AG04449 (cell line): ENCODE data around the gene CCDC34.
A peak's percentile ranks its signal among the peaks of the same experiment; 100 is the strongest.

Experiments
- CTCF ChIA-PET: fragments of 350-600 bp; formaldehyde crosslinking; extraction: SDS; loops from one replicate; lab custom pipeline; 2021; ENCODE audit warnings: antibody characterized with exemption; lab: Yijun Ruan, JAX
- POLR2A ChIA-PET: fragments of 400-600, 350-600 bp; formaldehyde crosslinking; extraction: SDS; loops from one replicate; lab custom pipeline; 2020; ENCODE audit warnings: antibody characterized with exemption, inconsistent platforms; lab: Yijun Ruan, JAX
- DNase-seq: peaks from one replicate; pipeline ENCODE4 v3.0.0-alpha.2; 2010; ENCODE audit warnings: low read depth, low spot score
- H3K4me3 ChIP-seq: 2 replicates; pipeline ENCODE4 v1.5.1; 2011; ENCODE audit warnings: low read depth, mild to moderate bottlenecking, control low read depth, low read length
- TF ChIP-seq, protein P1 (sequence below): IDR thresholded peaks from one replicate; pipeline ENCODE4 v1.5.1; 2011; ENCODE audit warnings: mild to moderate bottlenecking, moderate library complexity, low read length, control low read depth, inconsistent platforms; ENCODE audit not compliant: insufficient read depth; ENCODE audit errors: missing control alignments

CCDC34 gene

DNA sequence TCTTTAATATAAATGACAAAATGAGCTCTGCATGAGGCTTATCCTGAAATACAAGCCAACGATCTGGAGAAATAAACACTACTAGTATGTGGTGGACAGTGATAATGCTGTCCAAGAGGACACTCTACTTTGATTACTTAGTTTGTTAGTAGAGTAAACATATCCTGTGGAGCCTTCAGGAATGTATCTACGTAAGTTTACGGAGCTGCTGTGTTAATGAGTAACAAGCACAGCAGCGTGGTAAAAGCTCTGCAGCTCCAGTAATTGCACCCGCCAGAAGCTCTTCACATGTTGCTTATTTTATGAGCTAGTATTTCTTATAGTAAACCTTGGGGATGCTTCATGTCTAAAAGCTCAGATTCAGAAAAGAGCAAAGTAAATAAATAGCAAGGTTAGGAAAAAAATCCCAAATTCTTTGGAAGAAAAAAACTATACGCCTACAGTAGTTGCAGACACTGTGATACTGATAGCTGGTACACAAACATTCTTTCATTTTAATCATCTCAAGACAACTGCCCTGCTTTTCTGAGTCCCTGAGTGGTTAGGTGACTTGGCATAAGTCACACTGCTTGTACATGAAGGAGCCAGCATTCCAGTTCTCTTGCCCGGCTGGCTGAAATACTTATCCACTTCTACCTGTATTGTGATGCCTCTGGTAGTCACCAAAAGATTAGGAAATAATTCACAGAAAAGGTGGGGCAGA, 32.7 kb upstream of the CCDC34 start:
- TF ChIP-seq, protein P1, sequence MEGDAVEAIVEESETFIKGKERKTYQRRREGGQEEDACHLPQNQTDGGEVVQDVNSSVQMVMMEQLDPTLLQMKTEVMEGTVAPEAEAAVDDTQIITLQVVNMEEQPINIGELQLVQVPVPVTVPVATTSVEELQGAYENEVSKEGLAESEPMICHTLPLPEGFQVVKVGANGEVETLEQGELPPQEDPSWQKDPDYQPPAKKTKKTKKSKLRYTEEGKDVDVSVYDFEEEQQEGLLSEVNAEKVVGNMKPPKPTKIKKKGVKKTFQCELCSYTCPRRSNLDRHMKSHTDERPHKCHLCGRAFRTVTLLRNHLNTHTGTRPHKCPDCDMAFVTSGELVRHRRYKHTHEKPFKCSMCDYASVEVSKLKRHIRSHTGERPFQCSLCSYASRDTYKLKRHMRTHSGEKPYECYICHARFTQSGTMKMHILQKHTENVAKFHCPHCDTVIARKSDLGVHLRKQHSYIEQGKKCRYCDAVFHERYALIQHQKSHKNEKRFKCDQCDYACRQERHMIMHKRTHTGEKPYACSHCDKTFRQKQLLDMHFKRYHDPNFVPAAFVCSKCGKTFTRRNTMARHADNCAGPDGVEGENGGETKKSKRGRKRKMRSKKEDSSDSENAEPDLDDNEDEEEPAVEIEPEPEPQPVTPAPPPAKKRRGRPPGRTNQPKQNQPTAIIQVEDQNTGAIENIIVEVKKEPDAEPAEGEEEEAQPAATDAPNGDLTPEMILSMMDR: no peak
- CTCF ChIA-PET: interaction anchor here (1.0 to 1.9 kb wide), 5 partner anchors 9 to 212 kb away, joined by 3 to 5 read pairs (median 4); no protein-coding TSS in a partner anchor
- DNase-seq: peak; percentile 51
- POLR2A ChIA-PET: interaction anchor here (0.7 kb wide), 1 partner anchor 11 kb away, joined by 3 read pairs; no protein-coding TSS in a partner anchor
- no peak overlapping the region for H3K4me3 ChIP-seq

DNA sequence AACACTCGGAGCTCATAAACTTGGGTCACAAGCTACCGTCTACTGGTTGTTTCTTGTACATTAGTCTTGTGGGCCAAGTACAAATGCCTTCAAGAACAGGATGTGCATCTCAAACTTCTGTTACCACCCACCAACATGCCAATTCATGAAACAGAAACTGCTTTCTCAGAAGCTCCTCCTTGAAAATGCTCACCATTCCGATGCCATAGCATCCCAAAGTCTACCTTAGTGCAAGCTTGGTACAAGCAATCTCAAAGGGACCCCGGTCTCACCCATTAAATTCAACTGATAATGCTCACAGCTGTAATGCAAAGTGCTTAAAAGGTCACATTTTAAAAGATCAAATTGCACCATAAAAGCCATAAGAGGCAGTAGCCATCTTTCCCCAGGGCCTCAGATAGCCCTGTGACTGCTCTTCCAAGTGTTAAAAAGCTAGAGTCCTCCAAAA, 31.8 kb upstream of the CCDC34 start:
- ChIA-PET POLR2A (no interaction called here), CTCF (interaction anchor here (1.1 to 1.9 kb wide), 3 partner anchors 10 to 211 kb away, joined by 3 to 5 read pairs (median 4); no protein-coding TSS in a partner anchor)
- DNase-seq: no peak
- TF ChIP-seq, protein P1: no peak
- H3K4me3 ChIP-seq: no peak overlapping the region

DNA sequence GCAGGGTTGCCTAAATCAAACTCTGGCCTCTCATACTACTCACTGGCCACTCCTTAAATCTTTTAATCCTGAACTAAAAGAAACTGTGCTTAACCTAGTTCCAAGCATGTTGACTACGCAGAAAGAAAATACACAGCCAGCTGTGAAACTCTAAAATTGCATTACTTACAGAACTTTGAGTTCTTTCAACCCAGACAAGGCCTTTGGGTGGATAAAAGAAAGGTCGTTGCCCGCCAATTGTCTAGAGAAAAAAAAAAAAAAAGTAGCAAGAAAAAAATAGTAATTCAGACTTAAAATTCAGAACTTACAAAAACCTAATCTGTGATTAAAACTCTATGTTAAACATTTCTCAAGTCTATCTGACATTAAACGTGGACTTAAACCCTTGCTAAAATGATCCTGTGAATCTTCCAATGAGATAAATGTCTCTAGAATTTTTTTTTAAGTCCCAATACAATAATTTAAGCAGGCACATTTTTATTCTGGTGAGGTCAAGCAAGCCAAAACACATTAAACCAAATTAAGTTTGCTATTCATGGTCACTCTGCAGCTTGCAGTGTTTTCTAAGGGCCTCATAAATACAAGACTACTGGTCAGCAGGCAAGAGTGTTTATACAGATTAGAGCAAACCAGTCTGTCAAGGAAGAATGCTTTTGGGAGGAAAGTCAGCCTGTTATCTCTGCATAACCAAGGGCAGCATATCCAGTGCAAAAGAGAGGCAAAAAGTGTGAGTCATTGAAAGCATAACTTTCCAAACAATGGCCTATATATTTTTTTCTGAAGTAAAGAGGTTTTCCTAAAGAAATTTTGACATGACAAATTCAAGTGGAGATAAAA, 29.5 kb upstream of the CCDC34 start:
- TF ChIP-seq, protein P1: no peak
- H3K4me3 ChIP-seq: no peak overlapping the region
- ChIA-PET POLR2A (no interaction called here), CTCF (interaction anchor here (1.0 to 1.8 kb wide), 3 partner anchors 94 to 209 kb away, joined by 3 to 10 read pairs (median 7); no protein-coding TSS in a partner anchor)
- peak; percentile 59 for DNase-seq

DNA sequence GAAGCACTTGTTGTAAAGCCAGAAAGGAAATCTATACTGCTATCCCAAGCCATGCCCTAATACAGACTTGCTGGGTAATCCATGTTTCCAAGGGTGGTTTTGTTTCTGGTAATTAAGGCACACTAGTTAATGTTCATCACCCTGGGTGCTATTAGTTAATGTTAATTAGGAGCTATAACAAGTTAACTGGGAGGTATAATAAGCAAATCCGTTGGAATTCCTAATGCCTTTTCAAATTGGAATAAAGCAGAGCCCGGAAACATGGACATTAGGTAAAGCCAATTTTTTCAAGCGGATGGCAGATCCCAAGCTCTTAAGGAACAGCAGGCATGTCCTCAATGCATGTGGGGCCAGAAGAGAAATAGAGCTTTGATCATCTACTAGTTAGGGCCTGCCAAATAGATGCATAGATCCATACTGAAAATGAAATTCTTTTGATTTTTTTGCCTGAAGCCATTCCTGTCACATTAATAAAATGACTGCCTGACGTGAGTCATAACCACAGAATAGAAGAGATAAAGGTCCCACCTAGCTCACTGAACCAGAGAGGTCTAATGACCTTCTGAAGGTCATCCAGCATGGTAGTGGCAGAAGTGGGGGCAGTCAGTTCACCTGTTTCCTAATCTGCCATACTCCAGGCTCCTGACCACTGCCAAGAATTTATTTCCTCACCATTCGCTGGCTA, 28.5 kb upstream of the CCDC34 start:
- TF ChIP-seq, protein P1: no peak
- H3K4me3 ChIP-seq: no peak overlapping the region
- CTCF ChIA-PET: interaction anchor here (0.6 to 1.8 kb wide), 9 partner anchors 20 to 208 kb away, joined by 3 to 10 read pairs (median 3); no protein-coding TSS in a partner anchor
- POLR2A ChIA-PET: no interaction called here
- no peak for DNase-seq

DNA sequence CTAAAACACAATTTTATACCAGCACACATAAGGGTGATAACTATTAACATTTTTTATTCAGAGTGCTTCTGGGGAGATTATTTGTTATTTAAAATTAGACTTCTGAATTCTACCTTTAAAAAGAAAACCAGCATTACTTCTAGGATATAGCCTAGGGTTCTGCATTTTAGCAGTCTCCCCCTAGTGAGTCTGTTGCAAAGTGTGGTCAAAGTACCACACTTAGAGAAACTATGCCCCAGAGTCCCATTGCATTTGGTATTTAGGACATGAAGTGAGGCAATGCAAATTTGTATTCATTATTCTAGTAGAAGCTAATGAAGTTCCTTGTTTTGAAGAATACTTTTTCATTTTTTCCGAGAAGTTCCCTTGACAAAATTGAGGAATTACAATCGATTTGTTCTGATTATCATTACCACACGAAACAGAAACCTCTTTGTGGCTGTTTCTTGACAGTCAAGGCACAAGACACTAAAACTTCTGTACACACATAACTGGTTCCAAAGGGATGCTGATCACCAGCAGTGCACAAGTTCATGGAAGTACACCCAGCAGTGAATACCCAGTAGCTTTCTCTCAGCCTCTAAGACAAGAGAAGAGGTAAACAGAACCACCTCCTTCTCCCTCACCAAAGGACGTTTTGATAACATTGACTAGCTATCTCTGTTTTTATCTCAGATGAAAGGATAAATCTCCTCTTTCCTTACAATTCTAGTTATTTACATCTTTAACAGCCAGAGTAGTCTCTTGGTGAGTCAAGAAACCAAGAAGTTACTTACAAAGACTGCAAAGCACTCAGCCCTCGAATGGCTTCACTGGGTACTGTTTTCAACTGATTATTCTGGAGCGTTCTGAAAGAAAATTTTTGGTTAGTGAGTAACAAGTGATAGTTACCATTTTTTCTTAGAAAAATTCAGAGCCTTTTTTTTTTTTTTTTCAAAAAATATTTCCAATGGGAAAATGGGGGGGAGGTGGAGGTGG, 27.6 kb upstream of the CCDC34 start:
- POLR2A ChIA-PET: no interaction called here
- TF ChIP-seq, protein P1: no peak
- CTCF ChIA-PET: interaction anchor here (0.7 to 1.8 kb wide), 10 partner anchors 21 to 1844 kb away, joined by 3 to 10 read pairs (median 3); no protein-coding TSS in a partner anchor

More for the DNA sequence above, 27.6 kb upstream of the CCDC34 start:
- peak; percentile 79 for DNase-seq
- H3K4me3 ChIP-seq: no peak overlapping the region
